Neural progenitor cell (in vitro differentiated cells): ENCODE data around the gene GAS6. TPM values are rescaled to one million over a fixed set of nuclear protein-coding genes. Genes with fewer than 3 reads are reported as not detected.
A peak's percentile ranks its signal among the peaks of the same experiment; 100 is the strongest.

Experiments used
- DNase-seq: peaks from one replicate; pipeline ENCODE4 v3.0.0-alpha.2; 2016; ENCODE audit warnings: low spot score
- H2AFZ ChIP-seq: fragments of 200-600 bp; sonication (generic); replicated peaks from 2 replicates; pipeline ENCODE4 v1.6.1; 2016; ENCODE audit warnings: antibody characterized with exemption
- H3F3A ChIP-seq: fragments of 200-600 bp; sonication (generic); 2 replicates; pipeline ENCODE4 v1.6.1; 2016; ENCODE audit warnings: antibody characterized with exemption, low read depth
- H3K27ac ChIP-seq: fragments of 200-600 bp; sonication (generic); 2 replicates; pipeline ENCODE4 v1.5.1; 2016; ENCODE audit warnings: mild to moderate bottlenecking
- H3K27me3 ChIP-seq: fragments of 200-600 bp; sonication (generic); 2 replicates; pipeline ENCODE4 v1.6.1; 2016; ENCODE audit warnings: mild to moderate bottlenecking, moderate library complexity
- H3K36me3 ChIP-seq: fragments of 200-600 bp; sonication (generic); 2 replicates; pipeline ENCODE4 v1.5.1; 2016
- H3K4me1 ChIP-seq: fragments of 200-600 bp; sonication (generic); 2 replicates; pipeline ENCODE4 v1.6.1; 2016; ENCODE audit warnings: mixed run types
- H3K4me2 ChIP-seq: fragments of 200-600 bp; sonication (generic); 2 replicates; pipeline ENCODE4 v1.6.1; 2016
- H3K4me3 ChIP-seq: fragments of 200-600 bp; sonication (generic); 2 replicates; pipeline ENCODE4 v1.5.1; 2016
- H3K79me2 ChIP-seq: fragments of 200-600 bp; sonication (generic); 2 replicates; pipeline ENCODE4 v1.6.1; 2016; ENCODE audit warnings: low read depth
- H3K9ac ChIP-seq: fragments of 200-600 bp; sonication (generic); 2 replicates; pipeline ENCODE4 v1.6.1; 2016
- H3K9me3 ChIP-seq: fragments of 200-600 bp; sonication (generic); 2 replicates; pipeline ENCODE4 v1.5.1; 2016; ENCODE audit warnings: low read depth
- H4K20me1 ChIP-seq: fragments of 200-600 bp; sonication (generic); 2 replicates; pipeline ENCODE4 v1.6.1; 2016; ENCODE audit warnings: low read depth
- H3K27ac Mint-ChIP-seq: 3 replicates; pipeline ENCODE4 v1.8.0; 2021; ENCODE audit warnings: mixed read lengths
- H3K27me3 Mint-ChIP-seq: 2 replicates; pipeline ENCODE4 v1.8.0; 2022; ENCODE audit warnings: low read depth, mild to moderate bottlenecking, inconsistent platforms, moderate library complexity, mixed read lengths; ENCODE audit not compliant: insufficient read depth
- H3K36me3 Mint-ChIP-seq: 3 replicates; pipeline ENCODE4 v1.8.0; 2021; ENCODE audit warnings: mixed read lengths
- H3K4me1 Mint-ChIP-seq: 3 replicates; pipeline ENCODE4 v1.8.0; 2021; ENCODE audit warnings: mixed read lengths
- H3K4me3 Mint-ChIP-seq: 3 replicates; pipeline ENCODE4 v1.8.0; 2021; ENCODE audit warnings: mild to moderate bottlenecking, moderate library complexity, mixed read lengths
- H3K9me3 Mint-ChIP-seq: 3 replicates; pipeline ENCODE4 v1.8.0; 2020; ENCODE audit warnings: mixed read lengths
- CTCF ChIP-seq: fragments of 200-600 bp; sonication (generic); IDR thresholded peaks from 2 replicates; pipeline ENCODE4 v1.5.1; 2017; ENCODE audit warnings: antibody characterized with exemption, mild to moderate bottlenecking
- EZH2 ChIP-seq: fragments of 200-600 bp; sonication (generic); IDR thresholded peaks from 2 replicates; pipeline ENCODE4 v1.6.1; 2017; ENCODE audit warnings: antibody characterized with exemption, mild to moderate bottlenecking, moderate library complexity
- EZH2phosphoT487 ChIP-seq: fragments of 200-600 bp; sonication (generic); IDR thresholded peaks from 2 replicates; pipeline ENCODE4 v1.6.1; 2017; ENCODE audit warnings: antibody characterized with exemption
- total RNA-seq: library from RNA; depleted of rRNA; stranded (reverse); fragments of >200 nt; gene quantifications from 2 replicates; pipeline ENCODE4 v1.2.3, GENCODE V29; 2015; ENCODE audit warnings: low replicate concordance

GAS6 gene
- total RNA-seq, 1 donor from 2014 or later, result 12.8 TPM

DNA sequence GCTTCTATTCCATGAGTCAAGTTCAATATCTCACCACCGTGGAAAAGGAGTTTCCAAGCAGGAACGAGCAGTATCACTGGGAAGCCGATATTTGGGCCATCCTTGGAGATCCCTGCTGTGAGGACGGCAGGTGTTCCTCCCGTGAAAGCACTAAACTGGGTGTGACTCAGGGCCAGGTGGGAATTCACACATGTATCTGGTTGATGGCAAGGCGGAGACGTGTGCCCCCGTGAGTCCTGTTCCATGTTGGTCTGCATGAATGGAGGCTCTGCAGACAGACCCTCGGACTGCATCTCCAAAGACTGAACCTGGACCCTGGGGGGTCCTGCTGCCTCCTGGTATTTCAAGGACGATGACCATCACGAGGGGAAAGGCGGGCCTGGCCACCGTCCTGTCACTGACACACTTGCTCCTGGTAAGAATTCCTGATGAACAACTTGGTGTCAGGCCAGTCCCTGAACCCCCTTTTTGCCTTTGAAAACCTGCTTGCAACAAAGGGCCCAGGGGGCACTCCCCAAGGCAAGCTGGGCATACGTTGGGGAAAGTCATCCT is 22.8 kb upstream of the GAS6 start:
- no peak for DNase-seq
- Mint-ChIP-seq H3K4me1 (peaks cover 33% of the 10 kb centered on the region), H3K27ac (no peak overlapping the region), H3K36me3 (no peaks in the 10 kb centered on the region), H3K4me3 (no peak overlapping the region), H3K9me3 (peaks cover 13% of the 10 kb centered on the region), H3K27me3 (peaks cover 7% of the 10 kb centered on the region)
- Histone ChIP-seq H3K9me3 (no peaks in the 10 kb centered on the region), H4K20me1 (no peaks in the 10 kb centered on the region), H3K36me3 (no peaks in the 10 kb centered on the region), H3K4me3 (no peak overlapping the region), H3K27ac (no peak overlapping the region), H3K4me1 (no peaks in the 10 kb centered on the region), H3F3A (peaks cover 4% of the 10 kb centered on the region), H2AFZ (no peak overlapping the region), H3K79me2 (no peaks in the 10 kb centered on the region), H3K27me3 (no peaks in the 10 kb centered on the region), H3K9ac (no peak overlapping the region), H3K4me2 (no peak overlapping the region)
- TF ChIP-seq EZH2 (no peak), CTCF (no peak), EZH2phosphoT487 (no peak)

DNA sequence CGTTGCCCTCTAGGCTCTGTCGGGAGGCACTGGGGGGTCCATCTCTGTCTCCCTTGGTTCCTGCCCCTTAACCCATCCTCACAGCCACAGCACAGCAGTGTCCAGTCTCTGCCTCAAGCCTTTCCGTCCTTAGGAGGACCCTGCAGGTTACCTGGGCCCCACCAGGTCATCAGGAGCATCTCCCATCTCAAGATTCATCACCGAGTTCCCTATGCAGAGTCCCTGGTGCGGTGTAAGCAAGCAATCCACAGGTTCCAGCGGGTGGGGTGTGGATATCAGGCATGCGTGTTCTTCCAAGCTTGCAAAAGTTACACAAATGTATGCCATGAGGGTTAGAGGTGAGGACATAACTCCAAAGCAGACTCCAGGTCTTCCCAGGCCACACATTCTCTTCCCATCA is 20.9 kb upstream of the GAS6 start:
- no peak for TF ChIP-seq EZH2phosphoT487
- no peak for TF ChIP-seq CTCF
- TF ChIP-seq EZH2, result no peak
- Mint-ChIP-seq H3K27ac (peak overlapping the region; percentile 89), H3K27me3 (peaks cover 8% of the 10 kb centered on the region), H3K4me1 (peaks cover 51% of the 10 kb centered on the region), H3K36me3 (no peaks in the 10 kb centered on the region), H3K4me3 (no peak overlapping the region), H3K9me3 (peaks cover 7% of the 10 kb centered on the region)
- DNase-seq, result no peak
- H3K4me1 ChIP-seq, result no peaks in the 10 kb centered on the region
- H3K9ac ChIP-seq, result no peak overlapping the region
- H3K4me3 ChIP-seq, result no peak overlapping the region
- no peaks in the 10 kb centered on the region for H3K36me3 ChIP-seq
- no peaks in the 10 kb centered on the region for H3K27me3 ChIP-seq
- H3K27ac ChIP-seq, result no peak overlapping the region
- H3K9me3 ChIP-seq, result no peaks in the 10 kb centered on the region
- H2AFZ ChIP-seq, result no peak overlapping the region
- H3K4me2 ChIP-seq, result no peak overlapping the region
- no peaks in the 10 kb centered on the region for H4K20me1 ChIP-seq
- no peaks in the 10 kb centered on the region for H3F3A ChIP-seq
- no peaks in the 10 kb centered on the region for H3K79me2 ChIP-seq

DNA sequence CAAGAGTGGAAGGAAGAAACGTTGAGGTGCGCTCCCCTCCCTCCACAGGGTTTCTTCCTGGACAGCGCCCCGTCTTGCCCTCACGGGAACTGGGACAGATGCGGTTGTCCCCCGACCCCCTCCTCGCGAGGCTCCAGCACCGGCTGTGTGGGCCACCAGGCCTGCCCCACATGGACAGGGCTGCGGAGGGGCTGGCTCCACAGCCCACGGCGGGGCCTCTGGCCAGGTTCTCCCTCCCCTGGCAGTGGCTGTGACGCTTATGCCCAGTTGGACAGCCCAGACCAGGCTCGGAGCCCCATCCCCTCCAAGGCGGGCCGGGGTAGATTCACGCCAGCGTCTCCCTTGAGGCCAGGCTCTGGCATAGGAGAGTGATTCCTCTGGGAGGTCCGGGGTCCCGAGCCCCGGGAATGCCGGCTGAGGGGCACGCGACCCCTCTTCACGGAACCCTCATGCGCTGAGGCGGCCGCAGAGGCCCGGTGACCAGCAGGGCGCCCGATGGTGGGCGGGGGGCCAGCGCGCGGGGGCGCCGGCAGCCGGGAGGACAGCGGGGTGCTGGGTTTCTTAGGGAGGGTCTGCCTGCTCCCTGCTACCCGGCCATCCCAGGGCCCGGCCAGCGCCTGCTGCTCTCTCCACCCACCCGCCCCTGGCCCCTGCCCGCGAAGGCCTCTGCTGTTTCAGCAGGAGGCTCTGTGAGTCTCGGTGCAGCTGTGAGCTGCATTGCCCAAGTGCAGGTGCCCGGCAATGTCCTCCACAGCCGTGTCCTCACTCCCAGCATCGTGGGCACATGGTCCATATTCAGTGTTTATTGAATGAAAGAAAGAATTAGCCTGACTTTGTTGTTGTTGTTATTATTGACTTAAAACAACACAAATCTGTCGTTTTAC is 20.3 kb upstream of the GAS6 start:
- peaks cover 2% of the 10 kb centered on the region for H3K9me3 Mint-ChIP-seq
- Histone ChIP-seq H2AFZ (no peak overlapping the region), H3K27me3 (no peaks in the 10 kb centered on the region)

More for the DNA sequence above, 20.3 kb upstream of the GAS6 start:
- no peak overlapping the region for H3K27ac ChIP-seq
- no peaks in the 10 kb centered on the region for H3K9me3 ChIP-seq
- TF ChIP-seq EZH2phosphoT487 (no peak), EZH2 (no peak), CTCF (no peak)
- Mint-ChIP-seq H3K27ac (peak overlapping the region; percentile 89), H3K27me3 (peaks cover 8% of the 10 kb centered on the region), H3K4me3 (no peak overlapping the region), H3K36me3 (no peaks in the 10 kb centered on the region), H3K4me1 (peaks cover 57% of the 10 kb centered on the region)
- H3K79me2 ChIP-seq, result no peaks in the 10 kb centered on the region
- no peak overlapping the region for H3K4me3 ChIP-seq
- H4K20me1 ChIP-seq, result no peaks in the 10 kb centered on the region
- H3K36me3 ChIP-seq, result no peaks in the 10 kb centered on the region
- no peak for DNase-seq
- H3F3A ChIP-seq, result no peaks in the 10 kb centered on the region
- peaks cover 3% of the 10 kb centered on the region for H3K4me1 ChIP-seq
- H3K9ac ChIP-seq, result no peak overlapping the region
- no peak overlapping the region for H3K4me2 ChIP-seq
